ENCODE data around the gene HOXB13. TPM values are rescaled to one million over a fixed set of nuclear protein-coding genes. Genes with fewer than 3 reads are reported as not detected.

HOXB13 gene
- total and polyA plus RNA-seq, 2 donors (not counting 3 experiments of a cell fraction or from before 2014, with no cell fraction given), result not detected

- H3K9ac ChIP-seq (replicated peaks; ENCODE audit: extremely low read depth, insufficient read depth, low read length), result no peak overlapping the region
- H3K27me3 ChIP-seq (ENCODE audit: control insufficient read depth in 2 of 2, insufficient read depth in 2 of 2, low read length in 2 of 2), result peaks cover 93 to 98% of the 10 kb centered on the region in 2 experiments
- no peaks in the 10 kb centered on the region for H3K36me3 ChIP-seq (ENCODE audit: control insufficient read depth in 2 of 2, extremely low read depth in 1 of 2, insufficient read depth in 2 of 2, low read length in 2 of 2)
- H3K79me2 ChIP-seq (ENCODE audit: control insufficient read depth, insufficient read depth, low read length), result no peaks in the 10 kb centered on the region
- H3K4me3 ChIP-seq (replicated peaks in 1 of 3; ENCODE audit: insufficient read depth in 1 of 3, low read depth in 1 of 3, low read length in 3 of 3), result no peak overlapping the region
- intact Hi-C loops (cut with micrococcal nuclease), result loop anchor here (2.0 kb wide), 1 partner anchor 47 kb away; no protein-coding TSS in a partner anchor
- dilution Hi-C loops (cut with MboI; ENCODE audit: extremely low pct_ligation_motif_present, low sequenced_read_pairs), result no loop called here
- no peak overlapping the region for H2AFZ ChIP-seq (ENCODE audit: low read depth, low read length)
- DNase-seq (ENCODE audit: low read depth, low spot score), result no peak
- ChIA-PET POLR2A (no interaction called here), CTCF (interaction anchor here (0.6 to 7.5 kb wide), 37 partner anchors 8 to 307 kb away, joined by 3 to 312 read pairs (median 8); partner anchors contain the start of gene TTLL6)
- no peaks in the 10 kb centered on the region for H3K9me3 ChIP-seq (replicated peaks; ENCODE audit: control insufficient read depth, insufficient read depth, low read length)
- FAIRE-seq, result no peak
- no peak for TF ChIP-seq MAX (IDR thresholded peaks at IDR 0.05; ENCODE audit: insufficient read depth, insufficient read length)
- peak; percentile 93 for TF ChIP-seq EZH2 (IDR thresholded peaks at IDR 0.05; ENCODE audit: borderline replicate concordance, low read depth, low read length, severe bottlenecking)
- no peak overlapping the region for H3K27ac ChIP-seq (ENCODE audit: insufficient read depth, low read depth, low read length)
- no TSS peak for BruUV-seq (replicated peaks)
- no peaks in the 10 kb centered on the region for H4K20me1 ChIP-seq (replicated peaks; ENCODE audit: control insufficient read depth, extremely low read depth, insufficient read depth, low read length)
- H3K9me1 ChIP-seq (replicated peaks; ENCODE audit: control insufficient read depth, extremely low read depth, insufficient read depth, low read length), result no peaks in the 10 kb centered on the region
- peaks cover 5% of the 10 kb centered on the region for H3K4me1 ChIP-seq (ENCODE audit: control insufficient read depth, extremely low read depth, insufficient read depth, low read length)
- H3K4me2 ChIP-seq (ENCODE audit: insufficient read depth, low read length), result no peak overlapping the region
These were observed 3.1 kb downstream of the HOXB13 start for GRCh38 chr17:48725288-48726064.

- H3K27ac ChIP-seq (ENCODE audit: insufficient read depth, low read depth, low read length), result no peak overlapping the region
- no peak overlapping the region for H3K4me3 ChIP-seq (replicated peaks in 1 of 3; ENCODE audit: insufficient read depth in 1 of 3, low read depth in 1 of 3, low read length in 3 of 3)
- no peaks in the 10 kb centered on the region for H3K9me3 ChIP-seq (replicated peaks; ENCODE audit: control insufficient read depth, insufficient read depth, low read length)
- BruUV-seq (replicated peaks), result no TSS peak
- FAIRE-seq, result no peak
- no peaks in the 10 kb centered on the region for H3K36me3 ChIP-seq (ENCODE audit: control insufficient read depth in 2 of 2, extremely low read depth in 1 of 2, insufficient read depth in 2 of 2, low read length in 2 of 2)
- no peaks in the 10 kb centered on the region for H3K9me1 ChIP-seq (replicated peaks; ENCODE audit: control insufficient read depth, extremely low read depth, insufficient read depth, low read length)
- CTCF ChIA-PET, result interaction anchor here (0.6 to 7.5 kb wide), 41 partner anchors 8 to 509 kb away, joined by 3 to 312 read pairs (median 6); partner anchors contain the start of gene TTLL6
- intact Hi-C loops (cut with micrococcal nuclease) (loop anchor here (2.0 kb wide), 1 partner anchor 46 kb away; no protein-coding TSS in a partner anchor), dilution Hi-C loops (cut with MboI; ENCODE audit: extremely low pct_ligation_motif_present, low sequenced_read_pairs) (no loop called here)
- H3K4me1 ChIP-seq (ENCODE audit: control insufficient read depth, extremely low read depth, insufficient read depth, low read length), result peaks cover 5% of the 10 kb centered on the region
- no peak overlapping the region for H3K9ac ChIP-seq (replicated peaks; ENCODE audit: extremely low read depth, insufficient read depth, low read length)
- H3K27me3 ChIP-seq (ENCODE audit: control insufficient read depth in 2 of 2, insufficient read depth in 2 of 2, low read length in 2 of 2), result peaks cover 93 to 98% of the 10 kb centered on the region in 2 experiments
- H2AFZ ChIP-seq (ENCODE audit: low read depth, low read length), result no peak overlapping the region
- H3K79me2 ChIP-seq (ENCODE audit: control insufficient read depth, insufficient read depth, low read length), result no peaks in the 10 kb centered on the region
- no peak overlapping the region for H3K4me2 ChIP-seq (ENCODE audit: insufficient read depth, low read length)
- TF ChIP-seq MYC (IDR thresholded peaks at IDR 0.05; ENCODE audit: low read depth, low read length), result no peak
- no peak for TF ChIP-seq GATA2 (IDR thresholded peaks at IDR 0.05; ENCODE audit: insufficient read depth, insufficient read length, low read depth, low read length)
- no peak for TF ChIP-seq POLR2A (IDR thresholded peaks at IDR 0.05; ENCODE audit: low read depth, low read length)
- no peak for TF ChIP-seq MAX (IDR thresholded peaks at IDR 0.05; ENCODE audit: insufficient read depth, insufficient read length)
- TF ChIP-seq FOS (IDR thresholded peaks at IDR 0.05; ENCODE audit: borderline replicate concordance, insufficient read depth, low read length), result no peak
- POLR2A ChIA-PET, result no interaction called here
- no peaks in the 10 kb centered on the region for H4K20me1 ChIP-seq (replicated peaks; ENCODE audit: control insufficient read depth, extremely low read depth, insufficient read depth, low read length)
- no peak for DNase-seq (ENCODE audit: low read depth, low spot score)
These were observed 3.6 kb downstream of the HOXB13 start for GRCh38 chr17:48725004-48725287.

Data from endothelial cell of umbilical vein (primary cell).